Trophoblast cell (in vitro differentiated cells and primary cell): ENCODE data around the gene CAMK2A.

Experiments used
- DNase-seq, 2 donors: peaks; one replicate each; pipeline ENCODE4 v3.0.0-alpha.2; 2016
- H2AFZ ChIP-seq: 2 replicates; pipeline ENCODE4 v1.6.1; 2013; ENCODE audit warnings: low read length, moderate library complexity, mild to moderate bottlenecking; ENCODE audit not compliant: insufficient read depth, poor library complexity
- H2AK5ac ChIP-seq: 2 replicates; pipeline ENCODE4 v1.6.1; 2013; ENCODE audit warnings: mild to moderate bottlenecking, low read length
- H2BK120ac ChIP-seq: 2 replicates; pipeline ENCODE4 v1.6.1; 2013; ENCODE audit warnings: low read length, mild to moderate bottlenecking, moderate library complexity; ENCODE audit not compliant: insufficient read depth, poor library complexity
- H2BK12ac ChIP-seq: 2 replicates; pipeline ENCODE4 v1.6.1; 2013; ENCODE audit warnings: mild to moderate bottlenecking, low read length, moderate library complexity
- H2BK5ac ChIP-seq: 2 replicates; pipeline ENCODE4 v1.6.1; 2013; ENCODE audit warnings: low read length, low read depth, moderate library complexity, mild to moderate bottlenecking; ENCODE audit not compliant: poor library complexity
- H3K14ac ChIP-seq: 2 replicates; pipeline ENCODE4 v1.6.1; 2013; ENCODE audit warnings: mild to moderate bottlenecking, low read length
- H3K18ac ChIP-seq: 2 replicates; pipeline ENCODE4 v1.6.1; 2013; ENCODE audit warnings: mild to moderate bottlenecking, low read length
- H3K23ac ChIP-seq: 2 replicates; pipeline ENCODE4 v1.6.1; 2013; ENCODE audit warnings: low read length
- H3K27ac ChIP-seq: 2 replicates; pipeline ENCODE4 v1.5.1; 2013; ENCODE audit warnings: low read depth, mild to moderate bottlenecking, inconsistent platforms, low read length, moderate library complexity
- H3K27me3 ChIP-seq: 2 replicates; pipeline ENCODE4 v1.6.1; 2013; ENCODE audit warnings: inconsistent platforms, mild to moderate bottlenecking, low read length, moderate library complexity; ENCODE audit not compliant: insufficient read depth
- H3K36me3 ChIP-seq, 2 experiments: 1 replicate in 1 of 2; 2 replicates in 1 of 2; pipeline ENCODE4 v1.6.1; 2013; ENCODE audit warnings: low read length in 2 of 2, mild to moderate bottlenecking in 2 of 2, moderate library complexity in 1 of 2; ENCODE audit not compliant: insufficient read depth in 2 of 2, control insufficient read depth in 1 of 2
- H3K4ac ChIP-seq: 2 replicates; pipeline ENCODE4 v1.6.1; 2013; ENCODE audit warnings: low read depth, mild to moderate bottlenecking, low read length, moderate library complexity
- H3K4me1 ChIP-seq, 2 experiments: 1 replicate in 1 of 2; 2 replicates in 1 of 2; pipeline ENCODE4 v1.6.1; 2013; ENCODE audit warnings: low read length in 2 of 2, mild to moderate bottlenecking in 2 of 2, moderate library complexity in 1 of 2; ENCODE audit not compliant: insufficient read depth in 2 of 2, control insufficient read depth in 1 of 2
- H3K4me2 ChIP-seq: 2 replicates; pipeline ENCODE4 v1.6.1; 2013; ENCODE audit warnings: inconsistent platforms, mild to moderate bottlenecking, low read length, moderate library complexity
- H3K4me3 ChIP-seq: 2 replicates; pipeline ENCODE4 v1.5.1; 2013; ENCODE audit warnings: mild to moderate bottlenecking, low read depth, low read length, inconsistent platforms
- H3K79me1 ChIP-seq: one replicate; pipeline ENCODE4 v1.6.1; 2013; ENCODE audit warnings: low read length
- H3K79me2 ChIP-seq: 2 replicates; pipeline ENCODE4 v1.6.1; 2013; ENCODE audit warnings: low read length, mild to moderate bottlenecking; ENCODE audit not compliant: control insufficient read depth, insufficient read depth, poor library complexity
- H3K9ac ChIP-seq: 2 replicates; pipeline ENCODE4 v1.6.1; 2013; ENCODE audit warnings: mild to moderate bottlenecking, low read length
- H3K9me3 ChIP-seq: 2 replicates; pipeline ENCODE4 v1.6.1; 2013; ENCODE audit warnings: low read depth, mild to moderate bottlenecking, control low read depth, inconsistent platforms, low read length; ENCODE audit not compliant: insufficient read depth
- H4K12ac ChIP-seq: 2 replicates; pipeline ENCODE4 v1.6.1; 2013; ENCODE audit warnings: low read depth, mild to moderate bottlenecking, low read length, moderate library complexity
- H4K8ac ChIP-seq: 2 replicates; pipeline ENCODE4 v1.6.1; 2013; ENCODE audit warnings: low read depth, mild to moderate bottlenecking, low read length, moderate library complexity
- H4K91ac ChIP-seq: one replicate; pipeline ENCODE4 v1.6.1; 2013; ENCODE audit warnings: low read depth, mild to moderate bottlenecking, low read length, moderate library complexity
- WGBS: extraction: QIAGEN DNeasy Blood & Tissue Kit; methylation state at CpG from one replicate; pipeline ENCODE4 v1.1.7; 2013; ENCODE audit warnings: missing lambda C conversion rate; ENCODE audit not compliant: insufficient read length, insufficient coverage; ENCODE audit errors: extremely low coverage; 5-methylcytosine and 5-hydroxymethylcytosine counted together

Gene CAMK2A

DNA sequence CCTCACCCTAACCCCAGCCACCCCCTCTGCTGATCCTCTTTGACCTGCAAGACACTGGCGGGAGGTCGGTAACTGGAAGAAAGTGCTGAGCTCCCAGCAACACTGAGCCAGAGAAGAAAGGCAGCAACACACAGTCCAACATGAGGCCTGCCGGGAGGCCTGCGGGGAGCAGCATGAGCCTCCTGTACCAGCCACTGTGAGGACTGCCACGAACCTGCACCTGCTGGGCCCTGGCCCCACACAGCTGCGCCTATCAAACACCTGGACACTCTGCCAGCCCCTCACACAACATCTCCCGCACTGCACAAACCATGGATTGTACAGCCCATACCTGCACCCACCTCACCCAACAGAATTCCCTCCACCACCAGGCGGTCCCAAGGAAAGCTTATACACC is 18.3 kb downstream of the CAMK2A start:
- H3K23ac ChIP-seq: no peak overlapping the region
- no peak for DNase-seq
- no peak overlapping the region for H2BK12ac ChIP-seq
- no peak overlapping the region for H4K91ac ChIP-seq
- no peaks in the 10 kb centered on the region for H3K79me2 ChIP-seq
- H3K18ac ChIP-seq: no peak overlapping the region
- no peak overlapping the region for H4K8ac ChIP-seq
- WGBS: no CpG with 5 or more reads among the region's 8 CpGs
- H3K14ac ChIP-seq: no peak overlapping the region
- no peaks in the 10 kb centered on the region for H3K27me3 ChIP-seq
- H2AK5ac ChIP-seq: no peak overlapping the region
- no peaks in the 10 kb centered on the region for H3K9me3 ChIP-seq
- H2AFZ ChIP-seq: no peak overlapping the region
- no peak overlapping the region for H3K4me3 ChIP-seq
- no peak overlapping the region for H2BK5ac ChIP-seq
- no peak overlapping the region for H3K9ac ChIP-seq
- no peaks in the 10 kb centered on the region for H3K36me3 ChIP-seq
- H3K27ac ChIP-seq: no peak overlapping the region
- H3K4ac ChIP-seq: no peak overlapping the region
- H4K12ac ChIP-seq: no peak overlapping the region
- H3K4me2 ChIP-seq: no peak overlapping the region
- H3K79me1 ChIP-seq: no peaks in the 10 kb centered on the region
- no peaks in the 10 kb centered on the region for H3K4me1 ChIP-seq
- no peak overlapping the region for H2BK120ac ChIP-seq

DNA sequence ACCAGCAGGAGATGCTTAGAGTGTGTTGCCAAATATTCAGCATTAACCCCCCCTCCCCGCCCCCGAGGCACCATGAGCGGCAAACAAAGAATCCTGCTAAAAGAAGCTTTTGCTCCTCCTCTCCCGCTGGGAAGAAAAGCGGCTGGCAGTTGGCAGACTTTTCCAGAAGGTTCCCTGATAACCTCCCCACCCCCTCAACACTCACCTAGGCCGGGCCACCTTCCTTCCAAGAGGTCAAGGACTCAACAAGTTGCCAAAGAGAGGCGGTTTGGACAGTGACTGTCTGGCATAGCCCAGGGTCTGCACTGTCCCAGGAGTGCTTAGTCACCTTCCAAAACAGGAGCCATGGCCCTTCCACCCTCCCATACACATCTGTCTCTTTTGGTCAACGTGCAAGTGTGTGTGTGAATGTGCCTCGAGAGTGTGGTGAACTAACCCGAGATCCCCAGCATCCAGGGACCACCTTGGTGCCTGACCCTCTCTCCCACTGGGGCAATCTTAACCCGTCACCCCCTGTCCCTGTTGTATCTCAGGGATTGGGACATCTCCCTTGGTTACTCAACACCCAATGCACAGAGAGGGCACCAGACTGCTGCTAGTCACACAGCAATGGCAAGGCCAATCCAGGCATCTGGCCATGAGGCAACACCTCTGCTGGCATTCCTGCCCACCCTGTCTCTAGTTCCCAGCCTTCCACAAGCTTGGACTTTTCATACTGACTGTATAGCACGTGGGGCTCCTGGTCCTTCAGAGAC is 18.9 kb downstream of the CAMK2A start:
- H2BK12ac ChIP-seq: no peak overlapping the region
- H4K12ac ChIP-seq: no peak overlapping the region
- H3K79me2 ChIP-seq: no peaks in the 10 kb centered on the region
- H4K8ac ChIP-seq: no peak overlapping the region
- H3K23ac ChIP-seq: no peak overlapping the region
- no peak overlapping the region for H3K9ac ChIP-seq
- H2AK5ac ChIP-seq: no peak overlapping the region
- no peak overlapping the region for H3K4ac ChIP-seq
- no peak overlapping the region for H3K4me2 ChIP-seq
- no peaks in the 10 kb centered on the region for H3K27me3 ChIP-seq
- no CpG with 5 or more reads among the region's 12 CpGs for WGBS
- H3K36me3 ChIP-seq: no peaks in the 10 kb centered on the region
- H2AFZ ChIP-seq: no peak overlapping the region
- H3K18ac ChIP-seq: no peak overlapping the region
- H3K79me1 ChIP-seq: no peaks in the 10 kb centered on the region
- H3K9me3 ChIP-seq: no peaks in the 10 kb centered on the region
- H3K27ac ChIP-seq: no peak overlapping the region
- H4K91ac ChIP-seq: no peak overlapping the region
- H2BK5ac ChIP-seq: no peak overlapping the region
- no peak overlapping the region for H3K14ac ChIP-seq
- H3K4me3 ChIP-seq: no peak overlapping the region
- H2BK120ac ChIP-seq: no peak overlapping the region
- no peak for DNase-seq
- no peaks in the 10 kb centered on the region for H3K4me1 ChIP-seq

DNA sequence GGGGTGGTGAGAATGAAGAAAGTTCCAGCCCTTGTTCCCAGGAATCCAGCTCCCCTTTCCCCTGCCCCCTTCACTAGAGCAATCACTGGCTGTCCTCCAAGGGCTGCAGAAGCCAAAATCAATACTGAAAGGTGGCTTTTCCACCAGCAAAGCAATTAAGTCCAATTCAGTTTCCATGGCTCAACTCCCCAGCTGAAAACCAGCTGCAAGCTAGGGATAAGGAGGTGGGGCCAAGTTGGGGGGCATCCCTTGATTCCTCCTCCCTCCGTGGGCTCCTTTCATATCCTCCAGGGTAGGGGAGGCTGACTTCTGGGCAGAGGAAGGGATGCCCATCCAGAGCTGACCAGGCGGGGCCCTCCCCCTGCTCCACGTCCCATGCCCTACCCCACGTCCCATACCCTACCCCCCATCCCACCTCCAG is 22.7 kb downstream of the CAMK2A start:
- H3K27me3 ChIP-seq: no peaks in the 10 kb centered on the region
- no peak overlapping the region for H3K14ac ChIP-seq
- no peak for DNase-seq
- no peak overlapping the region for H2AFZ ChIP-seq
- H3K36me3 ChIP-seq: no peaks in the 10 kb centered on the region
- no peak overlapping the region for H4K8ac ChIP-seq
- no peak overlapping the region for H2BK120ac ChIP-seq
- peaks cover 3% of the 10 kb centered on the region for H3K9me3 ChIP-seq
- no peak overlapping the region for H4K91ac ChIP-seq
- no peak overlapping the region for H4K12ac ChIP-seq
- H3K4me3 ChIP-seq: no peak overlapping the region
- H2BK12ac ChIP-seq: no peak overlapping the region
- no CpG with 5 or more reads among the region's 4 CpGs for WGBS
- no peaks in the 10 kb centered on the region for H3K79me2 ChIP-seq
- H3K23ac ChIP-seq: no peak overlapping the region
- no peak overlapping the region for H2AK5ac ChIP-seq
- H3K18ac ChIP-seq: no peak overlapping the region
- H3K79me1 ChIP-seq: no peaks in the 10 kb centered on the region
- no peaks in the 10 kb centered on the region for H3K4me1 ChIP-seq
- no peak overlapping the region for H3K9ac ChIP-seq
- H3K27ac ChIP-seq: no peak overlapping the region
- H3K4ac ChIP-seq: no peak overlapping the region
- no peak overlapping the region for H3K4me2 ChIP-seq
- no peak overlapping the region for H2BK5ac ChIP-seq

DNA sequence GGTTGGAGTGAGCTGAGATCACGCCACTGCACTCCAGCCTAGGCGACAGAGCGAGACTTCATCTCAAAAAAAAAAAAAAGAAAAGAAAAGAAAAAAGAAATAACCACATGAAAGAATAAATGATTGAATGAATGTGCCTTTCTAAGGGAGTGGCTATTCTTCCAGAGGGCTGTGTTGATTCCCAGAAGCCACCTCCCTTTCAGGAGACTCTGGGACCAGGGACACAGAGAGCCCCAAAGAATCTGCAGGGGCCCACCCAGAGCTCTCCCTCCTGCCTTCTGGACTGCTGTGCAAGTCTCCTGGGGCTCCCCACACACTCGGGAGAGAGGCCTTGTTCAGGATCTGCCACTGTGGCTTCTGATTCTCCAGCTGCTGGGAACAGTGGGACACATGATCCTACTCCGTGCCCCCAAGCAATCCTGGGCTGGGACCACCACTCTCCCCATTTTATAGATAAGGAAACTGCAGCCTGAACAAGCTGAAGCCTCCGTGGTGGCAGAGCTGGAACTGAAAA is 23.6 kb downstream of the CAMK2A start:
- Histone ChIP-seq H3K4ac (no peak overlapping the region), H4K12ac (no peak overlapping the region), H3K79me1 (no peaks in the 10 kb centered on the region), H3K23ac (no peak overlapping the region), H3K4me1 (no peaks in the 10 kb centered on the region), H3K27ac (no peak overlapping the region), H3K14ac (no peak overlapping the region), H3K79me2 (no peaks in the 10 kb centered on the region), H3K36me3 (no peaks in the 10 kb centered on the region), H2BK5ac (no peak overlapping the region), H2AFZ (no peak overlapping the region), H4K8ac (no peak overlapping the region), H2AK5ac (no peak overlapping the region), H2BK120ac (no peak overlapping the region), H4K91ac (no peak overlapping the region), H3K4me2 (no peak overlapping the region), H2BK12ac (no peak overlapping the region), H3K27me3 (no peaks in the 10 kb centered on the region), H3K9ac (no peak overlapping the region), H3K4me3 (no peak overlapping the region), H3K18ac (no peak overlapping the region), H3K9me3 (peaks cover 3% of the 10 kb centered on the region)
- no peak for DNase-seq
- WGBS: no CpG with 5 or more reads among the region's 6 CpGs
